ENCODE measurements around the gene DISC1.
"Not testable (repeated sequence)": the region's sequence is repeated elsewhere in the genome, so short reads cannot be mapped to it uniquely, and the experiment has no call there.

The DISC1 gene

DNA sequence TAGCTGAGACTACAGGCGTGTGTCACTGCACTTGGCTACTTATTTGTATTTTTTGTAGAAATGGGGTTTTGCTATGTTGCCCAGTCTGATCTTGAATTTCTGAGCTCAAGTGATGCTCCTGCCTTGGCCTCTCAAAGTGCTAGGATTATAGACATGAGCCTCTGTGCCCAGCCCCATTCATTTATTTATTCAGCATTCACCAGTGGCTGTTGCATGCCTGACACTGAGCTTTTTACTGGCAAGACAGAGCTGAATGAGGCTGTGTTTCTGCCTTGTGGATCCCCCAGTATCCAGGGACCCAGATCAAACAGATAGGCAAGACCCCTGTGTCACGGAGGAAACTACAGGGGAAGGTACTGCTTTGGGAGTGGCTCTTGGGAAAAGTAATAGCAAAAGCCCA, 109.4 kb downstream of the DISC1 start:
- DNase-seq = no peak

DNA sequence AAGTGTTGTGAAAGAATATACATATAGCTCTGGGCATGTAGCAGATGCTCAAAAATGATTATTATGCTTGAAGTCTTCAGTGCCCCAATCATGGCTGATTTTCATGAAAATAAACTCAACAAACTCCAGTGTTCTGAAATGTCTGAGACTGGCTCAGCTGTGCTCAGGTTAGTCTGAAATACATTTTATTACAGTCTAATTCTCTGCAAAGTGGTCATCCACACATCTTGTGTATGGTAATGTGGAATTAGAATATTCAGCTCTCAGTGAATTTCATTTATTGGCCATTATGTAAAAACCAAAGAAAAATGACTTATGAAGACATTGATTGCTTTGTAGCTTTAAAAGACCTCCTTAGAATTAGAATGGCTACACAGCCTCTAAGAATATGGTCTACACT, 109.9 kb downstream of the DISC1 start:
- no peak for DNase-seq

DNA sequence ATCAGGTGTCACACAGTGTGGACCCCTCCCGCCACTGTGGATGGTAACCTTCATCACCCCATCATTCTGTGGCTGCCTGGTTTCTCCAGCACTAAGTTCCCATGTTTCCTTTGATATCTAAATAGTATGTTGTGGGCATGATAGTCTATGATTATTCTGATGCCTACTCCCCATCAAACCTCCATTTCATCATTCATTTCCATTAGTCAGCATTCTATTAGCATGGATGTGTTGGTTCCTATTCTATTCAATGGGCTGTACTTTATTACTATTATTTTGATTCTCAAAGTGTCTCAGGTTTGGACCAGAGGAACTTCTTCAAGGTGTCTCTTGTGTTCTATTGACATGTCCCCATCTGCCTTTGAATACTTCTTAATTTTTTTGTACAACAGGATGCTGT, 112.0 kb downstream of the DISC1 start:
- no peak for DNase-seq

DNA sequence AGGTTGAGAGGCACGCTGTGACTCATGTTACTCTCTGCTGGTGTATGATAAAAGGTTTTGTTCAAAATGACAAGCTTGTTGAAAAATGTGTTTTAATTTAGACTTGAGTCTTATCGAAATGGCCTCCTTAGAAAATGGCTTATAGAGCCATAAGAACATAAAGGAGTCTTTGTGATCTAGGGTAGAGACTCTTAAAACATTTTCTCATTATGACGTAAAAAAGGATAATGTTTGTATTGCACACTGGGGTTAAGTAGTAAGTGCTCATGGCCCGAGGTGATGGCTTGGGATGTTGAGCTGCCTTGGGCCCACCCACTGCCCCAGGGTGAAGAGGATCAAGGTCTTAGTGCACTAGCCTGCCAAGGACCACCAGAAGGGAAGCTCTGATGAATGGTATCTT, 117.4 kb downstream of the DISC1 start:
- no peak for DNase-seq

DNA sequence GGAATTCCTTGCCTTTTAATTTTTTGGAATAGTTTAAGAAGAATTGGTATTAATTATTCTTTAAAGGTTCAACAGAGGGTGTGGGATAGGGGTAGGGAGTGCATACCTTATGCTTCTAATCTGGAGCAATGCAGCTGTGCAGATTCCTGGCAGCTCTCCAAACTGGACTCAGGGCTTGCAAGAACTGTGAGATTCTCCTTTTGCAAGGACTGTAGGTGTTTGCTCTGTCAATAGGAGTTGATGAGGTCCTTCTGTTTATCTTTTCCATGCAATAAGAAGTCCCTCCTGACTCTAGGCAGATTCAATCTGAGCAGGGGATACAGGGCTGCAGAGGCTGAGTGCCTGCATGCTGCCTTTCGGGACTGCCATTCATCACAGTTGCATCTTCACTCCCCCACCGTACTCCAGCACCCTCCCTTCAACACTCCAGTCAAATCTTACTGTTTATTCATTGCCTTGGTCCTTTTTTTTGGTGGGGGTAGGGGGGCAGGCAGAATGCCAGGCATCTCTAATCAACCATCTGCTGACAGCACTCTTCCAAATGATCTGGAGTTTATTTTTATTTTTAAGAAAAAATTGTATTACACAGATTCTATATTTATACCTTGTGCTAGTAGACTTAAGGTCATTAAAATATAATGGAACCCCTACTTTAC, 122.3 kb downstream of the DISC1 start:
- DNase-seq = no peak

DNA sequence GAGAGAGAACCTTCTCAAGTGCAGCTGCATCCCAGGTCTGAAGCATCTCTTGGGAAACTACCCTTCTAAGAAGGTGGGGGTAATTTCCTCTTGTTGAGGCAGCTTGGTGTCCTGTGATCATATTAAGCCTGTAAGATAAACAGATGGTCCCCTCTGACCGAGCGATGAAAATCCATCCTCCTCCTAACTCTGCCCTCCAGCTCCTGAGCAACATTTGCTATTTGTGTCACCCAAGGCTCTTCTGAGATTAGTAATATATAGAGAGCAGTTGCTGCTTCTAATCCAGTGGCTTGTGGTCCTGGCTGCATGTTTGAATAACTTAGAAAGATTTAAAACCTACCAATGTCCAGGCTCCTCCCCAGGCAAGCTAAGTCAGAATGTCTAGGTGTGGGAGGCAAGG, 123.7 kb downstream of the DISC1 start:
- DNase-seq = no peak

DNA sequence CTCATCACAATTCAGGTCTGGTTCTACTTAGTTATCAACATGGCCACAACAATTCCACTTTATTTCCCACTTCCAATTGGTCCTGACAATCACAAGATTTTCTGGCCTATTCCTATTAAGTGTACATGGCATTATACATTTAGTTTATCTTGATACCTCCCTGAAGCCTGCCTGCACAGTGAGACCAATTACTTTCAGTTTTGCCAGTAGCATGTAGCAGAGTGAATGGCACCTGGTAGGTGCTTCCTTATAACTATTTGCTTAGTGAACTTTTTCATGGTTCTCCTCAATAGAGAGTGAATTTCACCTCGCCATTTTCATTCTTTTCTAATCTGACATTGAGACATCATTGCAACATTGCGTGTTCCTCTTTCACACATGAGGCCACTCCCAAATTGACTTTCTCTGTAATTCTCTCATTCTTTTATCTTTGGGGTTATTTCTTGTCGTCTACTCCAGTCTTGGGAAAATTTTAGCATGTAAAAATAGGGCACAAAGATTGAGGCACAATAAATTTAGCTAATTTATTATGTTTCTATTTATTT, 124.3 kb downstream of the DISC1 start:
- DNase-seq = no peak

DNA sequence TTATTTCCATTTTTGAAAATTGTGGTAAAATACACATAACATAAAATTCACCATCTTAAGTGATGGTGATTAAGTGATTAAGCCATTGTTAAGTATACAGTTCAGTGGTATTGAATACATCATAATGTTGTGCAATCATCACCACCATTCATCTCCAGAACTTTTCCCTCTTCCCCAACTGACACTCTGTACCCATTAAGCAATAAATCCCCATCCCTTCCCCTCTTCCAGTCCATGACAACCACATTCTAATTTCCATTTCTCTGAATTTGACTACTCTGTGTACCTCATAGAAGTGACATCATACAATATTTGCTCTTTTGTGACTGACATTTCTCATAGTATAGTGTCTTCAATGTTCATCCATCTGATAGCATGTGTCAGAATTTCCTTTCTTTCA, 124.8 kb downstream of the DISC1 start:
- no peak for DNase-seq

DNA sequence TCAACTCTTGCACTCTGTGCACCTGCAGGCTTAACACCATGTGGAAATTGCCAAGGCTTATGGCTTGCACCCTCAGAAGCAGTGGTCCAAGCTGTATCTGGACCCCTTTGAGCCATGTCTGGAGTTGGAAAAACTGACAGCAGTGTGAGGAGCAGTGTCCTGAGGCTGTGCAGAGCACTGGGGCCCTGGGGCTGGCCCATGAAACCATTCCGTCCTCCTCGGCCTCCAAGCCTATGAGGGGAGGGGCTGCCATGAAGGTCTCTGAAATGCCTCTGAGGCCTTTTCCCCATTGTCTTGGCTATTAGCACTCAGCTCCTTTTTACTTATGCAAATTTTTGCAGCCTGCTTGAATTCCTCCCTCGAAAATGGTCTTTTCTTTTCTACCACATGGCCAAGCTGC, 126.7 kb downstream of the DISC1 start:
- no peak for DNase-seq

DNA sequence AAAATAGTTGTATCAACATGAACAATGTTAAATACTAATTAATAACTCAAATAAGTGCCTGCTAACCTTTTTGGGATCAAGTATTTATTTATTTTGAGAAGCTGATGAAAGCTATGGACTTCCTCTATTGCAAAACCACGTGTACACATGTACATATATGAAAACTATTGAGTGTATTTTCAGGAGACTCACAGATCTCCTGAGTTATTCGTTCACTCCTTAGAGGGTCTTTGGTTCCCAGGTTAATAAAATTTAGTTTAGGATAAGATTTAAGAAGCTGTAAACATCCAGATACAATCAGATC, 130.5 kb downstream of the DISC1 start:
- DNase-seq = no peak

DNA sequence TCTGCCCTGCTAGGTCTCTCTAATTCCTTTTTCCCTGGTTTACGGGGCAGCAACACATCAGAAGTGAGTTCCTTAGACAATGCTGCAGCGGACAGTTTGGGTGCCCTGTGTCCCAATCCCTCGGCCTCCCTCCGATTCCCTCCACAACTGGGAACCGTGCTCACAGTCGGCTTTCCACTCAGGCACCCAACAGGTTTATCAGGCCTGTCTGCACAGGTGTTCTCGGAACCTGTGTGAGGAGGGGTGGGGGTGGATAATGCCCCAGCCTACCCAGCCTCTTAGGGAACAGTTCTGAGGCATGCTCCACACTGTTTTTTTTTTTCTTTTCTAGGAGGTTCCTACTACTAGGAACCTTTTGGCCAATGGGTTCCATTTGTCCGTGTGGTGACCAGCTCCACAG, 131.2 kb downstream of the DISC1 start:
- no peak for DNase-seq

DNA sequence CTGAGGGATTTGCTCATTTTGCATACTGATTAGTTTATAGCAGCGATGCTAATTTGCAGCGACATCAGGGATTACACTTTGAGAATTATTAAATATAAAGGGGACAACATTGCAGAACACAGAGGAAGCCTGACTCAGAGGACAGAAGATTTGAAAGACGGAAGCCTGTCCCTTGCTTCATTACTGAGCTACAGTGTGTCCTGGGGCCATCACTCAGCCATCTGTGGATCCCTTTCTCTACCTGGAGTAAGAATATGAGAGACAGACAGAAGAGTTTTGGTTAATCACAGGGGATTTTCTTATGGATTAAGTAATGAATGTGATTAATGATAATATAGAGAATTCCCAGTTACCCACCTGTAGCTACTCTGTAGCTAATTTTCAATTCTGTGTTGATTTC, 134.7 kb downstream of the DISC1 start:
- DNase-seq = no peak

DNA sequence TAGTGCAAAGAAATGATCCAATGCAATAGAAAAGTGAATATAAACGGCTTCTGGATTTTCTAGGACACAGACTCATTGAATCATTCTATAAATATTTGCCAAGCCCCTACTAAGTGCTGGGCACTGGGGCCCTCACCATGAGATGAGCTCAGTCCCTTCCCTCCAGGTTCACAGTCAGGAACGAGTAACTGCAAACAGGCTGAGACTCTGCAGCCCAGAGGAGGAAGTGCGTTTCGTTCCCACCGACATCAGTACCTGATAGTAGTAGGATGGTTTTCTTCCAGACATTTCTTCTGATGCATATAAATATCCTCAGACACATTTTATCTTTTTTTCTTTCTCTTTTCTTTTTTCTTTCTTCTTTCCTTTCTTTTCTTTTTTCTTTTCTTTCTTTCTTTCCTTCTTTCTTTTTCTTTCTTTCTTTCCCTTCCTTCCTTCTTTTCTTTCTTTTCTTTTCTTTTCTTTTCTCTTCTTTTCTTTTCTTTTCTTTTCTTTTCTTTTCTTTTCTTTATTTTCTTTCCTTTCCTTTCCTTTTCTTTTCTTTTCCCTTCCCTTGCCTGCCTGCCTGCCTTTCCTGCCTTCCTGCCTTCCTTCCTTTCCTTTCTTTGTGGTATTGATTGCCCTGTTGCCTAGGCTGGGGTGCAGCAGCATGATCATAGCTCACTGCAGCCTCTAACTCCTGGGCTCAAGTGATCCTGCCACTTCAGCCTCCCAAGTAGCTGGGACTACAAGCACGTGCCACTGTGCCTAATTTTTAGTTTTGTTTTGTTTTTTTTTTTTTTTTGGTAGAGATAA, 135.4 kb downstream of the DISC1 start:
- no peak for DNase-seq

DNA sequence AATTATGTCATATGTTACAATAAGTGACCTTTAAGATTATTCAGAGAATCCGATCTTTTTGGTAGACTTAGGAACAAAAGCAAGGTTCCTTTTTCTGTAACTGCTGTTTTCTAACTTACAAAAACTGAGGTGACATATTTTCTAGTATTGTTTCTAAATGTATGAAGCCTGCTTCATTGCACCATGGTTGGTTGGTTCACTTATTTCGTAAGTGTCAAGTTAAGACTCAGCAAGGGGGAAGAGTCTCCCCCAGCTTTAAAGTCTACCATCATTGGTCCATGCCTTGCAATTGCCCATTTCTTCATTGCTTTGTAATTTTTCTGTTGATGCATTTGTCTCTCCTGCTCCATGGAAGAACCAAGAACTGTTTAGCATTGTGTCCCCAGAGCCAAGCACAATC, 136.9 kb downstream of the DISC1 start:
- DNase-seq = no peak

DNA sequence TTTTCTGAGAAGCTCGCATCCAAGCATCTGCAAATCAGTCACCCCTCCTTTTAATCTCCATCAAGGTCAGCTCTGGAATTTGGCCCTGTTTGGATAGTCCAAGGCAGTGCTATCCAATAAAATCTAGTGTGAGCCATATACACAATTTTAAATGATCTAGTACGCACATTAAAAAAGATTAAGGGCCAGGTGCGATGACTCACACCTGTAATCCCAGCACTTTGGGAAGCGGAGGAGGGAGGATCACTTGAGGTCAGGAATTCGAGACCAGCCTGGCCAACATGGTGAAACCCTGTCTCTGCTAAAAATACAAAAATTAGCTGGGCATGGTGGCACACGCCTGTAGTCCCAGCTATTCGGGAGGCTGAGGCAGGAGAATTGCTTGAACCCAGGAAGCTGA, 139.2 kb downstream of the DISC1 start:
- DNase-seq = not testable (repeated sequence)

DNA sequence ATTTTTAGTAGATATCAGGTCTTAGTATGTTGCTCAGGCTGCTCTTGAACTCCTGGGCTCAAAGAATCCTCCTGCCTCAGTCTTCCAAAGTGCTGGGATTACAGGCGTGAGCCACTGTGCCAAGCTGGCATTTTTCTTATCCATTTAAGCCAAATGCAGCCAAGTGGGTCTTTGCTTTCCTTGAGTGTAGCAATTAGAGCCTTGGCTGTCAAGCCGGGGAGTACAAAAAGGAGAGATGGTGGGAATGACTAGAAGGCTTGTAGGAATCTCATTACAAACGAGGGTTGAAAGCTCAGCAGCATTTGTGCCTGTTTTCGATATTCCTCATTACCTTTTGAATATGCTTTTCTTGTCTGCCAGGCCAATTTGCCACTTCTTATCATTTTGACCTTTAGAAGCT, 140.9 kb downstream of the DISC1 start:
- no peak for DNase-seq

DNA sequence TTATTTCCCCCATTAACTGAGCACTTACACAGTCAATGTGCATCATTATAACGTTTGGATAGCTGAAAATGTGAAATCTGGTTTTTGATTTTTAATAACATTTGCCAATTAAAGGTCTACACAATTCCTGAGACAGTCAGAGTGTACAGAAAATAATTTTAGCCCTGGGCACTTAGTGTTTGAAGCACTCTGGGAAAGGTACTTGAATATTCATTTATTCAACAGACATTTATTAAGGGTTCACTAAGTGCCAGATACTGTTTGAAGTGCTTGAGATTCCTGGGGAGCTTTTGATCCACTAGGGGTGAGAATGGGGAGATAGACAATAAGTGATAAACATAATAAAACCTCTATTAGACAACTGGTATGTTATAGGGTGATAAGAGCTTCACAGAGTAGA, 141.8 kb downstream of the DISC1 start:
- no peak for DNase-seq

DNA sequence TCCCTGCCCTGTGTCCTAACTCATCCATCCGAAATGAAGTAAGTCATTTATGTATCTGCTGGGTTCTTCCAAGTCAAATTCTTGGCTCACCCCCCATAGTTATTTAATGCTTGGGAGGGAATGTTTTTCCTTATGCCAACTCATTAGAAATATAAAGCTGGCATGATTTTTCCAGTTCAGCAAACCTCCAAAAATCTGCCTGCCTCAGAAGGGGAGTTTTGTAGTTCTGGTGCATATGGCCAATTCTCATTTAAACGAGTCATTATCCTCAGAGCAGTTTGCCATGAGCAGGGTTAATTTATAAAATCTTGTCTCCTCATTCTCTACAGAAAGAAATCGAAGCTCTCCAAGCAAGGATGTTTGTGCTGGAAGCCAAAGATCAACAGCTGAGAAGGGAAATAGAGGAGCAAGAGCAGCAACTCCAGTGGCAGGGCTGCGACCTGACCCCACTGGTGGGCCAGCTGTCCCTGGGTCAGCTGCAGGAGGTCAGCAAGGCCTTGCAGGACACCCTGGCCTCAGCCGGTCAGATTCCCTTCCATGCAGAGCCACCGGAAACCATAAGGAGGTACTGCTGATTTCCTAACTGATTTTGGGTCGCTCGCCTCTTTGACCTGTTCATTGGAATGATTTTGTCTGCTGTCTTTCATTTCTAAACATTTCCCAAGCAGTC, 144.1 kb downstream of the DISC1 start:
- DNase-seq = no peak

DNA sequence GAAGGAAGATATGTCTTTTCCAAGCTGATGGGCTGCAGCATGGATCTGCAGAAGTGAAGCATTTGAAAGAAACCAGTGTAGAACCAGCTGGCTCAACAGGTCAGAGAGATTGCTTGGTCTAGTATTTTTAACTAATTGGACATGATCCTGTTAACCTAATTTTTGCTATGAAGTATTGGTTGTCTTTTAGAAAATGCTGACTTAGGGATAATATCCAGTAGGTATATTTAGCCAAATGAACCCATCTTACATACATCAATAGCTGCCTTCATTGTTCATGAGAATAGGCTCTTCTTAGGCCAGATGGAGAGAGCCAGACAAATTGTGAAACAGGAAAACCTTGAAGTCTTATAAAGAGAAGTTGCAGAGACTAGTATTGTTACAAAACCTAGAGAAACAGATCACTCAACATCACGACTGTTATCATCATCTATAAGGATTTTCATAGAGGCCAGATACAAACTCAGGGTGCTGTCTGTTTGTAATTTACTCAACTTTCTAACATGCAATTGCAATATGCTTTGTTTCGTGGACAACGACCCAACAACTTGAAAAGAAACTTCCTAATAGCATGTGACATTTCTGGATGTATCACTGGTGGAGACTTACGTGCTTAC, 148.2 kb downstream of the DISC1 start:
- DNase-seq = no peak

DNA sequence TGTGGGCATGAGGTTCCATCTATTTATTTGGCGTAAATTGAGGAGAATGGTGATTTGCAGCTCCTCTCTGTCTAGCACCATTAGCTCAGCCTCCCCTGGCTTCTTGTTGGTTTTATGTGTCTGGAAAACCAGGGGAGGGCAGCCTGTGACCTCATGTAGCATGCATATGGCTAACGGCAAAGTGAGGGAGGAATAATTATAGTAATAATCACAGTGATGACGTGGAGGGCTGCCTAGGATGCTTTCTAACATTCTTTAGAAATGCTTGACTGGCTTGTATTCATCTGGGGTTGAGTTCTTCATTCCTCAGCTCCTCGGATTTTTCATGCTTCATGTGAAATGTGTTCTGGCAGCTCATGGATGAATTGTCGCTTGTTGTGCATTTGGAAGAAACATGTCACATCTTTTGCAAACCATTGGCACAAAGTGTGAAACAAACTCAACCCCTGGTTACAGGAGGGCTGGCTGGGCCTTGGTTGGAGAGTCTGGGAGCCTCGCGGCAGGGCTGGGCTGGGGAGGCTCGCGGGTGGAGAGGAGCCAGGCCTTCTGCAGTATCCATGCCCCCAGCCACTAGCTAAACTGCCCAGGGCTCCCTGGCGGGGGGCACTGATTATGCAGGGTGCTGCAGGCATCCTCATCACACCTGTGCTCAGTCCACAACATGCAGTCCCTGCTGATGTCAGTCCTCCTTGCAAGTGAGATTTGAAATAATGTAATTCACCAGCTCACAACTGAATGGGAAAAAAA, 149.6 kb downstream of the DISC1 start:
- no peak for DNase-seq

DNA sequence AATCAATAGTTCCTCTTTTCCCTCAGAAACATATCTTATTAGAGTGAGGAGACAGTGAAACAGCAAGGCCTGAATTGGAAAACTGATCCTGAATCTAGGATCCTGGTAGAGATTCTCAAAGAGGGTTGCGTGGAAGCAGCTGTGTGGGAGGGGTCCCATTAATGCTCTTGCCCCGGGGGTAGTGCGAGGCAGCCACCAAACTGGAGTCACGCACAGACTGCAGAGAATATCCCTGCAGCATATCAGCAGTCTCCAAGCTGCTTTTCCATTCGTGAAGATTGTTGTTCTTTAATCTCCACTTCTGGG, 150.1 kb downstream of the DISC1 start:
- no peak for DNase-seq

DNA sequence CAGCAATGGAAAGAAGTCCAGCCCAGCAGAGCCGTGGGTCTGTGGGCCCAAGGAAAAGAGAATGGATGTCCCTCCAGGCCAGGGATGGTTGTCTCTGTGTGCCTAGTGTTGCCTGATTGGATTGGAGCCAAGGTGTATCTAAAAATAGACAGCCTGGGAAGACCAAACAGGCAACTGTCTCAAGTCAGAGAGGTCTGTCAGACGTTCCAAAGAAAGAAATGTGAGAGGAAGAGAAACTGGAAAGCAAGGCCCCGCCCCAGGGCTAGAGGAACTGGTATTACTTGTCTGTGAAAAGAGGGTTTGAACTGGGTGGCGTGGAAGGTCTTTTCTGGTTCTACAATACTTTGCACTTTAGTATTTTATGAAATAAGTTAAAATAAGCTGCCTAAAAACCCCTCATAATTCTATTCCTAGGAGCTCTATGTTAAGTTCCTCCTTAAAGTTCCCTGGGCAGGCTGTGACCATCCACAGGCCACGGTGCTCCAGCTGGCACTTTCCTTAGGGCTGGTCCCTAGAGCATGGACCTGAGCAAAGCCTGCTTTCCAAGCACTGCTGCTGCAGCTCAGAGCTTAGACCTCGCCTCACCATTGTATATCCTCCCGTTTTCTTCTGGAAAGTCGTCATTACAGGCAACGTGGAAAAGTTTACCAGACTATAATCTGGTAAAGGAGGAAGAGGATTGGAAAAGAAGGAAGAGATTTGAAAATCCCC, 151.6 kb downstream of the DISC1 start:
- no peak for DNase-seq

DNA sequence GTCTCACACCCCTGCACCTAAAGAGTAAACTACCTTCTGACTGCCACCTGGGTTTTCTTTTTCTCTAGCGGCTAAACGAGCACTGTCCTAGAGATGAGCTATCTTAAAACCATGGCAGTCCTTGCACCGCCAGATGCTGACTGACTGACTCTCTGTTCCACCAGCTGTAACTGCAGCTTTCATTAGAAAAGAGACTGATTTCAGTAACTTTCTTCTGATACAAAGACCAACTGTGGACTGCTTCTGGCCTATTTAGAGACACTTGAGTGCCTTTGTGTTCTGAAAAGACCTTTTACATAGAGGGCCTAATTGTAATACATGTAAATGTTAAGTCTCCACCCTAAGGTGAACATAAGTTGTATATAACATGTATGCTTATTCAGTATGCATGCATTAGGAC, 152.5 kb downstream of the DISC1 start:
- no peak for DNase-seq

All from activated CD4-positive, alpha-beta T cell treated with anti-CD3 and anti-CD28 coated beads, Interleukin-2, amount 50 U/mL, for 16 hours (primary cell).